ENCODE data around the gene CDR2. TPM values are rescaled to one million over a fixed set of nuclear protein-coding genes. Genes with fewer than 3 reads are reported as not detected.
A peak's percentile ranks its signal among the peaks of the same experiment; 100 is the strongest.

The CDR2 gene
- total and polyA plus RNA-seq, 2 of the 13 experiments (the other 11 are each of a cell fraction or from before 2014, with no cell fraction given), result 59.0 to 78.9 TPM

DNA sequence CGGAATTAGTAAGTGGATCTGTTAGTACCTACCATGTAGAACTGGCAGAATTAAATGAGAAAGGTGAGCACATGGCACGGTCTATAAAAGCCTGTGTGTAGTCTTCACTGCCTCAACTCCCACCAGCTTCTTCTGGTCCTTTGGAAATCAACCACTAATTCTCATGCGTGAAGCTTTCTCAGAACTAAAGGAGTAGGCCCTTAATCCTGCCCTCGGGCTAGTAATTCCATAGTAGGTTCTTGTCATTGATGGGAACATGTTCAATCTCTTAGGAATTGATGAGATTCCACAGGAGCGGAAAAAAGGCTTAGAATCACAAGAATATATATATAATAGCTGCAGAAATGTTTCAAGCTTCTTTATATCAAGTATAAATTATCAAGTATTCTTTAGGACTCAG lies 21.7 kb downstream of the CDR2 start (continued):
- no peak for TF ChIP-seq THRA (CRISPR knock-in tag; IDR thresholded peaks at IDR 0.05; ENCODE audit: borderline replicate concordance)
- TF ChIP-seq SP5 (CRISPR knock-in tag; IDR thresholded peaks at IDR 0.05; ENCODE audit: borderline replicate concordance, low read depth), result no peak
- TF ChIP-seq ZNF589 (CRISPR knock-in tag; conservative IDR thresholded peaks at IDR 0.05), result no peak
- TF ChIP-seq ZNF44 (CRISPR knock-in tag; IDR thresholded peaks at IDR 0.05), result no peak
- TF ChIP-seq ZNF501 (CRISPR knock-in tag; IDR thresholded peaks at IDR 0.05), result no peak
- TF ChIP-seq ZFP36L1 (CRISPR knock-in tag; IDR thresholded peaks at IDR 0.05), result no peak

GRCh38 chr16:22352140-22352539 lies 22.3 kb downstream of the CDR2 start:
- in situ Hi-C loops (cut with HindIII; ENCODE audit: extremely low pct_ligation_motif_present, low pct_unique_long_range_greater_than_20kb), result no loop called here
- TF ChIP-seq RFX3 (CRISPR knock-in tag; IDR thresholded peaks at IDR 0.05) (no peak), SUZ12 (IDR thresholded peaks at IDR 0.05; ENCODE audit: low read depth, low read length) (no peak), PRPF4 (IDR thresholded peaks at IDR 0.05; ENCODE audit: low read depth, low read length, poor library complexity, severe bottlenecking) (peak; percentile 15), ZNF33A (CRISPR knock-in tag; IDR thresholded peaks at IDR 0.05; ENCODE audit: borderline replicate concordance) (0 out of 2 replicates have a peak, but pooled peaks have one; percentile 8), ZNF7 (CRISPR knock-in tag; IDR thresholded peaks at IDR 0.05) (no peak), ZNF18 (CRISPR knock-in tag; IDR thresholded peaks at IDR 0.05; ENCODE audit: insufficient replicate concordance) (peak; percentile 18), TEAD3 (CRISPR knock-in tag; optimal IDR thresholded peaks at IDR 0.05; ENCODE audit: borderline replicate concordance) (peak; percentile 22)
- no TSS peak for BruUV-seq (replicated peaks)
- Histone ChIP-seq H3K9ac (ENCODE audit: insufficient read depth, low read depth, low read length) (no peak overlapping the region), H3K27ac (ENCODE audit: extremely low read length, insufficient read depth, low read length) (no peak overlapping the region), H4K20me1 (ENCODE audit: insufficient read depth, low read length) (peaks cover 41% of the 10 kb centered on the region), H3K79me2 (ENCODE audit: insufficient read depth, low read length) (peaks cover 43% of the 10 kb centered on the region), H3K4me3 (replicated peaks in 1 of 3; ENCODE audit: insufficient read depth in 1 of 3, low read depth in 2 of 3, low read length in 3 of 3) (no peak overlapping the region), H2AFZ (ENCODE audit: low read length) (no peak overlapping the region), H3K36me3 (replicated peaks in 1 of 2; ENCODE audit: control insufficient read depth in 1 of 2, insufficient read depth in 2 of 2, low read length in 2 of 2) (peaks cover 30 to 73% of the 10 kb centered on the region in 2 experiments), H3K27me3 (ENCODE audit: control insufficient read depth in 1 of 2, insufficient read depth in 2 of 2, low read length in 2 of 2) (no peaks in the 10 kb centered on the region), H3K9me3 (ENCODE audit: low read length) (no peaks in the 10 kb centered on the region), H3K4me1 (ENCODE audit: insufficient read depth, low read length) (peaks cover 37% of the 10 kb centered on the region), H3K4me2 (ENCODE audit: low read depth, low read length) (no peak overlapping the region)
- no peak for DNase-seq (ENCODE audit: low spot score)
- FAIRE-seq, result no peak
- intact Hi-C loops (cut with micrococcal nuclease; ENCODE audit: unreplicated experiment), result loop anchor here (2.0 kb wide), 1 partner anchor 19 kb away; no protein-coding TSS in a partner anchor
- ChIA-PET CTCF (ENCODE audit: low intra/inter-chr PET ratio, low total read pairs) (no interaction called here), POLR2A (no interaction called here)
- ATAC-seq, result no peak
- 97% methylated on average over 6 of the region's 6 CpGs for WGBS (ENCODE audit: low lambda C conversion rate)

Measured in HepG2 (cell line).